Upper lobe of left lung (tissue), 6 donors: ENCODE measurements around the gene SIGLEC8. TPM values are rescaled to one million over a fixed set of nuclear protein-coding genes. Genes with fewer than 3 reads are reported as not detected.
A peak's percentile ranks its signal among the peaks of the same experiment; 100 is the strongest.

Source experiments
- ATAC-seq, 2 donors: fragments of 200-7000 bp; cut with Tn5 transposase; one replicate each; pipeline ENCODE4 v1.9.1; 2022; ENCODE audit warnings: mild to moderate bottlenecking in 2 of 2, moderate library complexity in 2 of 2; ENCODE audit not compliant: low FRiP score in 2 of 2
- DNase-seq, 2 donors: peaks; one replicate each; pipeline ENCODE4 v3.0.0-alpha.2; 2019 to 2020
- H3K27ac ChIP-seq, 4 donors: fragments of 200-600 bp; sonication (generic); one replicate each; pipeline ENCODE4 v1.5.1; 2016 to 2019
- H3K27me3 ChIP-seq, 4 donors: fragments of 200-600 bp; sonication (generic); one replicate each; pipeline ENCODE4 v1.5.1; 2017 to 2019
- H3K36me3 ChIP-seq, 4 donors: fragments of 200-600 bp; sonication (generic); one replicate each; pipeline ENCODE4 v1.5.1; 2016 to 2019
- H3K4me1 ChIP-seq, 4 donors: fragments of 200-600 bp; sonication (generic); one replicate each; pipeline ENCODE4 v1.5.1; 2018 to 2019
- H3K4me3 ChIP-seq, 4 donors: fragments of 200-600 bp; sonication (generic); one replicate each; pipeline ENCODE4 v1.5.1; 2017 to 2019; ENCODE audit warnings: mild to moderate bottlenecking in 2 of 4, moderate library complexity in 1 of 4
- H3K9me3 ChIP-seq, 4 donors: fragments of 200-600 bp; sonication (generic); one replicate each; pipeline ENCODE4 v1.5.1; 2018 to 2019
- EP300 ChIP-seq, 4 donors: sonication (generic); formaldehyde crosslinking; IDR thresholded peaks; one replicate each; pipeline ENCODE4 v1.5.1; 2017; ENCODE audit warnings: antibody characterized with exemption in 4 of 4, control low read depth in 2 of 4
- POLR2A ChIP-seq, 4 donors: fragments of 450-650 bp; IDR thresholded peaks; one replicate each; pipeline ENCODE4 v1.5.1; 2016 to 2017; ENCODE audit warnings: antibody characterized with exemption in 4 of 4, mild to moderate bottlenecking in 2 of 4
- POLR2AphosphoS5 ChIP-seq, 2 donors: sonication (generic); formaldehyde crosslinking; IDR thresholded peaks; one replicate each; pipeline ENCODE4 v1.5.1; 2017; ENCODE audit warnings: antibody characterized with exemption in 2 of 2
- WGBS, 2 donors: methylation state at CpG; one replicate each; pipeline ENCODE4 v1.1.5; 2017 to 2018; 5-methylcytosine and 5-hydroxymethylcytosine counted together
- total RNA-seq, 6 donors: library from RNA; depleted of rRNA in 4 of 6; stranded (reverse); fragments of >200 nt in 4 of 6; gene quantifications; one replicate each; pipeline versions ENCODE4 v1.1.0 to v1.2.1, GENCODE V29; 2016 to 2021
- TF ChIP-seq, protein P1 (sequence below), 6 experiments: fragments of 450-650 bp in 4 of 6; fragments of 200-600 bp in 2 of 6; sonication (generic) in 2 of 6; IDR thresholded peaks; one replicate each; pipeline ENCODE4 v1.5.1; 2016 to 2019; ENCODE audit warnings: antibody characterized with exemption in 6 of 6
- donor health status: DM: no; HTN: no; CAD: no; lungs with moderate emphysema.
- donor health status: DM: no; HTN: yes; CAD: no; lungs with severe emphysema.

Gene SIGLEC8
- total RNA-seq, 6 donors from 2014 or later = 0.78 to 4.2 (median 1.8) TPM

- WGBS, 2 donors = 76 to 77% methylated on average over 6 to 11 of the region's 14 CpGs
- DNase-seq = no peak
- Histone ChIP-seq H3K4me3 (no peak overlapping the region), H3K4me1 (peaks cover 0 to 18% (median 3%) of the 10 kb centered on the region in 4 donors), H3K36me3 (no peaks in the 10 kb centered on the region), H3K27ac (no peak overlapping the region), H3K27me3 (peaks cover 0 to 4% (median 0%) of the 10 kb centered on the region in 4 donors), H3K9me3 (no peaks in the 10 kb centered on the region)
- TF ChIP-seq POLR2A (IDR thresholded peaks at IDR 0.05) (no peak), EP300 (IDR thresholded peaks at IDR 0.05) (no peak), POLR2AphosphoS5 (IDR thresholded peaks at IDR 0.05) (no peak)
- TF ChIP-seq, protein P1, sequence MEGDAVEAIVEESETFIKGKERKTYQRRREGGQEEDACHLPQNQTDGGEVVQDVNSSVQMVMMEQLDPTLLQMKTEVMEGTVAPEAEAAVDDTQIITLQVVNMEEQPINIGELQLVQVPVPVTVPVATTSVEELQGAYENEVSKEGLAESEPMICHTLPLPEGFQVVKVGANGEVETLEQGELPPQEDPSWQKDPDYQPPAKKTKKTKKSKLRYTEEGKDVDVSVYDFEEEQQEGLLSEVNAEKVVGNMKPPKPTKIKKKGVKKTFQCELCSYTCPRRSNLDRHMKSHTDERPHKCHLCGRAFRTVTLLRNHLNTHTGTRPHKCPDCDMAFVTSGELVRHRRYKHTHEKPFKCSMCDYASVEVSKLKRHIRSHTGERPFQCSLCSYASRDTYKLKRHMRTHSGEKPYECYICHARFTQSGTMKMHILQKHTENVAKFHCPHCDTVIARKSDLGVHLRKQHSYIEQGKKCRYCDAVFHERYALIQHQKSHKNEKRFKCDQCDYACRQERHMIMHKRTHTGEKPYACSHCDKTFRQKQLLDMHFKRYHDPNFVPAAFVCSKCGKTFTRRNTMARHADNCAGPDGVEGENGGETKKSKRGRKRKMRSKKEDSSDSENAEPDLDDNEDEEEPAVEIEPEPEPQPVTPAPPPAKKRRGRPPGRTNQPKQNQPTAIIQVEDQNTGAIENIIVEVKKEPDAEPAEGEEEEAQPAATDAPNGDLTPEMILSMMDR (IDR thresholded peaks at IDR 0.05) = no peak
- no peak for ATAC-seq
Measured at GRCh38 chr19:51458899-51459505, 748 bp upstream of the SIGLEC8 start.

DNA sequence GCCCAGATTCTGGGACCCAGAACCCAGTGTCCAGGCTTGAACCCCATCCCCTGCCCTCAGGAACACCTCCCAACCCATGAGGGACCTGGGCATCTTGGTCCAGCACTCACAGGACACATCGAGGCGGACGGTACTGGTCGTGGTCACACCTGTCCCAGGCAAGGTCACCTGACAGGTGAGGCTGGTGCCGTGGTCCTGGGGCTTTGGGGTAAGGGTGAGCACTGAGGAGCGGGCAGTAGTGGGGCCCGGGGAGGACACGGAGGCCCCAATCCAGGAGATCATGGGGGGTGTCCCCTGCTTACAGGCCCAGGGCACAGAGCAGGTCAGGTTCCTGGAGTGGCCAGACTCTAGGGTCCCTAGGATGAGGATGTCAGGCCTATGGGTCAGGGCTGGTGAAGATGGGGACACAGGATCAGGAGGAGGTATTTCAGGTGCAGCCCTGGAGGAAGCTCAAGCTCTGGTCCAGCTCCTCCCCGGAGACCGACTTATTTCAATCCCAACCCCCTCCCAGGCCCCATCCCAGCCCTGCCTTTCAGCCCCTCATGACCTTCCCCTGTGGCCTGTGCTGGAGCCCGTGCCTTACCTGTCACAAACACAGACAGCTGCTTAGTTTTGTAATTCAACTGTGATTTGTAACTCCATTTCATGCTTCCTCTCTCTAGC is 772 bp downstream of the SIGLEC8 start:
- H3K4me3 ChIP-seq = no peak overlapping the region
- H3K36me3 ChIP-seq = no peaks in the 10 kb centered on the region
- H3K9me3 ChIP-seq = no peaks in the 10 kb centered on the region
- H3K4me1 ChIP-seq = peaks cover 0 to 16% (median 2%) of the 10 kb centered on the region in 4 donors
- ATAC-seq (no peak), DNase-seq (no peak)
- 77 to 85% methylated on average over 3 to 11 of the region's 11 CpGs for WGBS, 2 donors
- TF ChIP-seq, protein P1 (IDR thresholded peaks at IDR 0.05) = no peak
- H3K27me3 ChIP-seq = peaks cover 0 to under 1% (median 0%) of the 10 kb centered on the region in 4 donors
- H3K27ac ChIP-seq = peak overlapping the region in 1 of 4 donors; percentile 63

GRCh38 chr19:51456541-51457290 is 1.5 kb downstream of the SIGLEC8 start:
- DNase-seq = no peak
- H3K9me3 ChIP-seq = no peaks in the 10 kb centered on the region
- H3K4me1 ChIP-seq = peaks cover 0 to 8% (median 2%) of the 10 kb centered on the region in 4 donors
- no peak overlapping the region for H3K4me3 ChIP-seq
- TF ChIP-seq POLR2AphosphoS5 (IDR thresholded peaks at IDR 0.05) = no peak
- TF ChIP-seq POLR2A (IDR thresholded peaks at IDR 0.05) = peak in 1 of 4 donors; percentile 23
- no peaks in the 10 kb centered on the region for H3K36me3 ChIP-seq
- H3K27ac ChIP-seq = peak overlapping the region in 1 of 4 donors; percentile 63
- H3K27me3 ChIP-seq = no peaks in the 10 kb centered on the region
- ATAC-seq = no peak
- 70 to 72% methylated on average over 11 of the region's 11 CpGs for WGBS, 2 donors

DNA sequence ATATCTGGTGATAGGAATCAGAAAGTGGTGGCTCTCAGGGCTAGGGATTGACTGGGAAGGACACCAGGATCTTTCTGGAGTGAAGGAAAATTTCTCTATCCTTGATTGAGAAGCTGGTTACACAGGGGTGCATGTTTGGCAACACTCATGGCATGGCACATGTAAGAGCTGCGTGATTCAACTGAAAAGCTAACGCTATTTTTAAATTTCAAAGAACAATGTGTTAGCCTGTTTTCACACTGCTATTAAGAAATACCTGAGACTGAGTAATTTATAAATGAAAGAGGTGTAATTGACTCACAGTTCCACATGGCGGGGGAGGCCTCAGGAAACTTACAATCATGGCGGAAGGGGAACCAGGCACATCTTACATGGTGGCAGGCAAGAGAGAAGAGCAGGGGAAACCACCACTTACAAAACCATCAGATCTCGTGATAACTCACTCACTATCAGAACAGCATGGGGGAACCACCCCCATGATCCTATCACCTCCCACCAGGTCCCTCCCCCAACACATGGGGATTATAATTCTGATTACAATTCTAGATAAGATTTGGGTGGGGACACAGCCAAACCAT is 7.4 kb downstream of the SIGLEC8 start:
- 72 to 80% methylated on average over 5 of the region's 5 CpGs for WGBS, 2 donors
- H3K27ac ChIP-seq = no peak overlapping the region
- no peaks in the 10 kb centered on the region for H3K27me3 ChIP-seq
- ATAC-seq (no peak), DNase-seq (no peak)
- no peaks in the 10 kb centered on the region for H3K9me3 ChIP-seq
- H3K4me1 ChIP-seq = no peaks in the 10 kb centered on the region
- no peak overlapping the region for H3K4me3 ChIP-seq
- H3K36me3 ChIP-seq = no peaks in the 10 kb centered on the region
- TF ChIP-seq EP300 (IDR thresholded peaks at IDR 0.05) = no peak
- TF ChIP-seq, protein P1 (IDR thresholded peaks at IDR 0.05) = no peak
- TF ChIP-seq POLR2A (IDR thresholded peaks at IDR 0.05) = no peak
- TF ChIP-seq POLR2AphosphoS5 (IDR thresholded peaks at IDR 0.05) = no peak

DNA sequence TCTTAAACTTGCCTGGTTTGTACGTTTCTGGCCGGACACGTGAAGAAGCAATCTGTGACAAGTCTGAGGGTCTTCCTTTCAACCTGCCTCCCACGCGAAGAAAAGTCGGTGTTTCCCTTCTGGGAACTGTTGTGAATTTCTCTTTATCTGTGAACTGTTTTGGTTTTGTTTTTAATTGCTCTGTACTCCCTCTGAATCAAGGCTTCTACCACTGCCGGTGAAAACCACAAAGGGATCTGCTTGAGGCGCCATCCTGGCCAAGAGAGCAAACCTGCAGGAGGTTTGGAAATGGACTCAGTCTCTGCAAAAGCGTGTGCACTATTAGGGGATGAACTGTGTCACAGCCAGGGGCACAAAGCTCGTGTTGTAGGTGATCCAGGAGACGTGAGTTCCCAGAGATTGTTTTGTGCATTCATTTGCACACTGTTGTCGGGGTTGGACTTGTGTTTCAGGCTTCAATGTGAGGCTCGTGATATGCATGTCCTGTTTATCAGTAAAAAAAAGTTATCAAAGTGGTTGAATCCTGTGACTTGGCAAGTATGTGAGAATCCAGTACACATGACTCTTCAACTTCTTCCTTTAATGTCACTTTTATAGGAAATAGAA is 9.7 kb downstream of the SIGLEC8 start:
- Histone ChIP-seq H3K36me3 (no peaks in the 10 kb centered on the region), H3K4me3 (no peak overlapping the region), H3K27me3 (no peaks in the 10 kb centered on the region), H3K4me1 (no peaks in the 10 kb centered on the region), H3K9me3 (no peaks in the 10 kb centered on the region), H3K27ac (no peak overlapping the region)
- ATAC-seq = no peak
- DNase-seq = no peak
- WGBS, 2 donors = 36 to 57% methylated on average over 13 of the region's 13 CpGs
- TF ChIP-seq POLR2AphosphoS5 (IDR thresholded peaks at IDR 0.05) = no peak
- TF ChIP-seq, protein P1 (IDR thresholded peaks at IDR 0.05) = no peak
- no peak for TF ChIP-seq POLR2A (IDR thresholded peaks at IDR 0.05)
- no peak for TF ChIP-seq EP300 (IDR thresholded peaks at IDR 0.05)
